Vagina (tissue), 2 donors: Measurements from ENCODE around the gene INTS3. TPM values are rescaled to one million over a fixed set of nuclear protein-coding genes. Genes with fewer than 3 reads are reported as not detected.

Experiments used
- DNase-seq, 2 donors: peaks; one replicate each; pipeline ENCODE4 v3.0.0-alpha.2; 2017; ENCODE audit errors: extremely low spot score in 2 of 2
- H3K27ac ChIP-seq: fragments of 200-600 bp; sonication (generic); one replicate; pipeline ENCODE4 v1.5.1; 2019
- H3K27me3 ChIP-seq: fragments of 200-600 bp; sonication (generic); one replicate; pipeline ENCODE4 v1.5.1; 2019
- H3K36me3 ChIP-seq, 2 donors: fragments of 200-600 bp; sonication (generic); one replicate each; pipeline ENCODE4 v1.5.1; 2017 to 2019
- H3K4me1 ChIP-seq: fragments of 200-600 bp; sonication (generic); one replicate; pipeline ENCODE4 v1.5.1; 2019
- H3K4me3 ChIP-seq, 2 donors: fragments of 200-600 bp; sonication (generic); 1 replicate in 1 of 2; 2 replicates in 1 of 2; pipeline ENCODE4 v1.5.1; 2016 to 2019
- H3K9me3 ChIP-seq: fragments of 200-600 bp; sonication (generic); one replicate; pipeline ENCODE4 v1.5.1; 2019
- POLR2A ChIP-seq, 2 donors: fragments of 450-650 bp; IDR thresholded peaks; one replicate each; pipeline ENCODE4 v1.6.1; 2017; ENCODE audit warnings: antibody characterized with exemption in 2 of 2, mild to moderate bottlenecking in 2 of 2, moderate library complexity in 2 of 2
- POLR2AphosphoS5 ChIP-seq, 2 donors: sonication (generic); formaldehyde crosslinking; IDR thresholded peaks; one replicate each; pipeline ENCODE4 v1.9.0; 2017; ENCODE audit warnings: antibody characterized with exemption in 2 of 2, mild to moderate bottlenecking in 2 of 2, low read depth in 1 of 2; ENCODE audit not compliant: insufficient read depth in 1 of 2
- intact Hi-C: fragments of 100-400 bp; cut with DNase I; formaldehyde crosslinking; loops from one replicate; pipeline ENCODE4 v1.15.1; 2023
- microRNA-seq: library from miRNA; unstranded; fragments of <30 nt; microRNA quantifications from one replicate; pipeline ENCODE4, GENCODE V29; 2017; ENCODE audit warnings: borderline number of aligned reads, borderline replicate concordance
- small RNA-seq: library from RNA; depleted of rRNA; stranded (forward); fragments of <200 nt; gene quantifications from one replicate; pipeline ENCODE3, GENCODE V24; 2016
- total RNA-seq: library from RNA; depleted of rRNA; stranded (reverse); fragments of >200 nt; gene quantifications from one replicate; pipeline ENCODE4 v1.2.3, GENCODE V29; 2016
- TF ChIP-seq, protein P1 (sequence below), 3 experiments: fragments of 450-650 bp in 2 of 3; fragments of 200-600 bp in 1 of 3; sonication (generic) in 1 of 3; IDR thresholded peaks; one replicate each; pipeline ENCODE4 v1.5.1; 2017 to 2019; ENCODE audit warnings: antibody characterized with exemption in 3 of 3, mild to moderate bottlenecking in 2 of 3, moderate library complexity in 2 of 3

INTS3 gene
- total RNA-seq, 1 donor from 2014 or later: 45.9 TPM

DNA sequence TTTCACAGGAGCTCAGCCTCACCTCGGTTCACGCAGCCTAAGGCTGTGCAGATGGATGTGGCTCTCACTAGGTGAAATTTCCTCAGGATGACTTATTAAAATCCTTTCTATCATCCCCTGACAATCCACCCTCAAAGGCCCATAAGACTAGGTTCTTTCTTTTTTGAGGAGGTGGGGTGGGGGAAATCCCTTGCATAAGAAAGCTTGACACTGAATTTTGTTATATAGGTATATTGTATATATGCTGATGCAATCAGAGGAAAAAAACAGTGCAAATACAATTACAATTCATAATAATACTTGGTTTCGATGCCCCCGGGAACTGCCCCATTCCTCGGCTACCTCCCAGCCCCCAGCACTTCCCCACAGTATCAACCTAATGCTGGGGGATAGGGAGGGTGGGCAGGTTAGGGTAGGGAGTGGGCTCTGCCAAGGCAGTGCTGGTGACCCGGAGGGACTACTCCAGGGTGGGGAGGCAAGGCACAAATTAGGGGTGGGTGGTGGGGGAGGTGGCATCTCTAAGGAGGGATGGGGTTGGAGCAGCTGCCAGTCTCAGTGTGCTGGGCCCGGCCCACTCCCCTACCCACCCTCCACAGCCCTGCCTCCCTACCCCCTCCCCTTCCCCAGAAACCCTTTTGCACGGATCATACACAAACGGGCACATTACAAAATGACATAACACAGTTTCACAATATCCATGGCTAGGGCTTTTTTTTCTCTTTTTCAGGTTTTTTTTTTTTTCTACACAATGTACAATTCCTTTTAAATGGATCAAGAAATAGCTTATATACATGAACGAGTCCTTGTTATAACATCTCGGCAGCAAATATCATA lies 78.3 kb downstream of the INTS3 start:
- TF ChIP-seq, protein P1, sequence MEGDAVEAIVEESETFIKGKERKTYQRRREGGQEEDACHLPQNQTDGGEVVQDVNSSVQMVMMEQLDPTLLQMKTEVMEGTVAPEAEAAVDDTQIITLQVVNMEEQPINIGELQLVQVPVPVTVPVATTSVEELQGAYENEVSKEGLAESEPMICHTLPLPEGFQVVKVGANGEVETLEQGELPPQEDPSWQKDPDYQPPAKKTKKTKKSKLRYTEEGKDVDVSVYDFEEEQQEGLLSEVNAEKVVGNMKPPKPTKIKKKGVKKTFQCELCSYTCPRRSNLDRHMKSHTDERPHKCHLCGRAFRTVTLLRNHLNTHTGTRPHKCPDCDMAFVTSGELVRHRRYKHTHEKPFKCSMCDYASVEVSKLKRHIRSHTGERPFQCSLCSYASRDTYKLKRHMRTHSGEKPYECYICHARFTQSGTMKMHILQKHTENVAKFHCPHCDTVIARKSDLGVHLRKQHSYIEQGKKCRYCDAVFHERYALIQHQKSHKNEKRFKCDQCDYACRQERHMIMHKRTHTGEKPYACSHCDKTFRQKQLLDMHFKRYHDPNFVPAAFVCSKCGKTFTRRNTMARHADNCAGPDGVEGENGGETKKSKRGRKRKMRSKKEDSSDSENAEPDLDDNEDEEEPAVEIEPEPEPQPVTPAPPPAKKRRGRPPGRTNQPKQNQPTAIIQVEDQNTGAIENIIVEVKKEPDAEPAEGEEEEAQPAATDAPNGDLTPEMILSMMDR (IDR thresholded peaks at IDR 0.05): no peak
- TF ChIP-seq POLR2A (IDR thresholded peaks at IDR 0.05) (no peak), POLR2AphosphoS5 (IDR thresholded peaks at IDR 0.05; ENCODE audit: insufficient read depth in 1 of 2, low read depth in 1 of 2) (no peak)
- Histone ChIP-seq H3K4me3 (no peak overlapping the region), H3K36me3 (peaks cover 5 to 35% of the 10 kb centered on the region in 2 donors), H3K9me3 (no peaks in the 10 kb centered on the region), H3K27me3 (no peaks in the 10 kb centered on the region), H3K27ac (peak overlapping the region; percentile 64), H3K4me1 (no peaks in the 10 kb centered on the region)
- no peak for DNase-seq
- intact Hi-C loops: no loop called here

DNA sequence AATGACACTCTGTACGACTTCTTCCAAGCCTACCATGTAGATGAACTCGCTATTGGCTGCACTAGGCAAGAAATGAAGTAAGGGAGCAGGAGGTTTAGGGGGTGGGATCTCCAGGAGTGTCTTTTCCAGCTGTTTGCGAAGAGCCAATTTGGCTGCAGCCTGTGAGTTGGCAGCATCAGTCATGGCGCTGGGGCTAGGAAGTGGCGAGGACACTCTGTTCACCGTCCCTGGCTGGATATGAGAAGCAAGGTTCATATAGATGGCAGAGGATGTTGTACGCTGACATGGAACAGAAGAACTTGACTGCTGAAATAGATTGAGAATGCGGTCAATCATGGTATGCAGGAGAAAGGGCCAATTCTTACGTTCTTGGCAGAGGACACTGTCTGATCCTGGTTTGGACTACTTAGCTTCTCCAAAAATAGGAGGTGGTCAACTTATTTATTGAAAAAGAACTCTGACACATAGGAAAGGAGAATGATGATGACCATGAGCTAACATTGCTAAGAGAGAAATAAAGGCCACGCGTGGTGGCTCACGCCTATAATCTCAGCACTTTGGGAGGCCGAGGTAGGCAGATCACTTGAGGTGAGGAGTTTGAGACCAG lies 88.5 kb downstream of the INTS3 start:
- no peaks in the 10 kb centered on the region for H3K27me3 ChIP-seq
- no peak overlapping the region for H3K27ac ChIP-seq
- H3K36me3 ChIP-seq: peaks cover 0 to 71% of the 10 kb centered on the region in 2 donors
- no peaks in the 10 kb centered on the region for H3K9me3 ChIP-seq
- no peak for TF ChIP-seq POLR2AphosphoS5 (IDR thresholded peaks at IDR 0.05; ENCODE audit: insufficient read depth in 1 of 2, low read depth in 1 of 2)
- TF ChIP-seq, protein P1 (IDR thresholded peaks at IDR 0.05): no peak
- TF ChIP-seq POLR2A (IDR thresholded peaks at IDR 0.05): no peak
- H3K4me3 ChIP-seq: no peak overlapping the region
- no peak for DNase-seq
- intact Hi-C loops: no loop called here
- H3K4me1 ChIP-seq: no peaks in the 10 kb centered on the region

DNA sequence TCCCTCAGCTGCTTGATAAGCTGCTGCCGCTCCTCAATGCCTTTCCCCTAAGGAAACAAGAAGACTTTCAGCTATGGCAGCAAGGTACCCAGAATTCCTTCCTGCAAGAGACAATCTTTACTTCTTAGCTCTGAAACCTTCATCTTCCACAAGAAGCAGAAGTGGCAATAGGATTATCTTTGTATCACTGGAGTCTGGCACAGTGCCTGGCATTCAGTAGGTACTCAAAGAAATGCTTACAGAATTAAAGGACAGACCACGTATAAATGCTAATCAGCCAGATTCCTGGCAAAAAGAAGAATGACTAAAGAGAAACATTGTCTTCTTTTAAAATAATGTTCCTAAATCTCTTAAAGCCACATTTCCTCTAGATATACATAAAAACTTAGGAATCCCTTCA lies 91.0 kb downstream of the INTS3 start:
- intact Hi-C loops: no loop called here
- H3K4me1 ChIP-seq: no peaks in the 10 kb centered on the region
- peaks cover 0 to 46% of the 10 kb centered on the region in 2 donors for H3K36me3 ChIP-seq

More for the DNA sequence above, 91.0 kb downstream of the INTS3 start:
- H3K9me3 ChIP-seq: no peaks in the 10 kb centered on the region
- H3K4me3 ChIP-seq: no peak overlapping the region
- no peaks in the 10 kb centered on the region for H3K27me3 ChIP-seq
- no peak overlapping the region for H3K27ac ChIP-seq
- DNase-seq: no peak
- TF ChIP-seq POLR2A (IDR thresholded peaks at IDR 0.05) (no peak), POLR2AphosphoS5 (IDR thresholded peaks at IDR 0.05; ENCODE audit: insufficient read depth in 1 of 2, low read depth in 1 of 2) (no peak)
- TF ChIP-seq, protein P1 (IDR thresholded peaks at IDR 0.05): no peak

Small RNA genes lying within 50 kb of the gene (microRNA-seq; reads per million reads assigned to microRNA genes)
- gene MIR8083: not detected

Small RNA genes lying within 50 kb of the gene (small RNA-seq; reads per million reads assigned to genes)
- gene MIR8083 (not detected), gene RF00019 (not detected), gene RN7SL372P (not detected)

Other genes starting within 250 kb of the INTS3 start
- gene S100A6, start 192.1 kb upstream of the INTS3 start, total RNA-seq: 562 TPM
- gene S100A5, start 187.1 kb upstream of the INTS3 start, total RNA-seq: not detected
- 375 TPM for gene S100A4, start 182.2 kb upstream of the INTS3 start, total RNA-seq
- gene S100A3, start 178.8 kb upstream of the INTS3 start, total RNA-seq: 9.6 TPM
- 470 TPM for gene S100A2, start 162.2 kb upstream of the INTS3 start, total RNA-seq
- gene S100A16, start 114.9 kb upstream of the INTS3 start, total RNA-seq: 259 TPM
- gene S100A14, start 111.7 kb upstream of the INTS3 start, total RNA-seq: 323 TPM
- gene S100A13, start 100.5 kb upstream of the INTS3 start, total RNA-seq: 116 TPM
- not detected for gene S100A1, start 99.6 kb upstream of the INTS3 start, total RNA-seq
- gene CHTOP, start 94.0 kb upstream of the INTS3 start, total RNA-seq: 67.3 TPM
- gene SNAPIN, start 69.3 kb upstream of the INTS3 start, total RNA-seq: 43.2 TPM
- gene ILF2, start 57.1 kb upstream of the INTS3 start, total RNA-seq: 85.4 TPM
- 45.9 TPM for gene NPR1, start 49.4 kb upstream of the INTS3 start, total RNA-seq
- gene SLC27A3, start 47.4 kb downstream of the INTS3 start, total RNA-seq: 31.4 TPM
- gene GATAD2B, start 194.9 kb downstream of the INTS3 start, total RNA-seq: 24.1 TPM
- gene DENND4B, start 218.7 kb downstream of the INTS3 start, total RNA-seq: 42.7 TPM
- gene CRTC2, start 230.6 kb downstream of the INTS3 start, total RNA-seq: 19.2 TPM
- 77.8 TPM for gene SLC39A1, start 235.5 kb downstream of the INTS3 start, total RNA-seq
- 15.2 TPM for gene CREB3L4, start 239.9 kb downstream of the INTS3 start, total RNA-seq
- gene JTB, start 249.6 kb downstream of the INTS3 start, total RNA-seq: 194 TPM